ENCODE data around the gene TCEANC2.

DNA sequence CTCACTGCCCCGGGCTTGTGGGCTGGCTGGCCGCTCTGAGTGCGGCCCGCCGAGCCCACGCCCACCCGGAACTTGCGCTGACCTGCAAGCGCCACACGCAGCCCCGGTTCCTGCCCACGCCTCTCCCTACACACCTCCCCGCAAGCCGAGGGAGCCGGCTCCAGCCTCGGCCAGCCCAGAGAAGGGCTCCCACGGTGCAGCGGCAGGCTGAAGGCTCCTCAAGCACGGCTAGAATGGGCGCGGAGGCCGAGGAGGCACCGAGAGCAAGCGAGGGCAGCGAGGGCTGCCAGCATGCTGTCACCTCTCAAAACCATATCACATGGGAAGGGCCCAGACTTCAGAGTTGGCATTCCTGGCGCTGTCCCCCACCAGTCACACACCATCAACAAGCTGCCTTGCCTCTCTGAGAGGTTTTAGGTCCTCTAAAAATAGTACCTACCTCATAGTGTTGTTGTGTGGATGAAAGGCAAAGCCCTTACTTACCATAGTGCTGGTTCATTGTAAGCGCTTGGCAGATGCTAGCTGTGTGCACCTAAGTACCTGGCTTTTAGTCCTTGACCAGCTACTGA is 48.8 kb upstream of the TCEANC2 start:
- TF ChIP-seq, protein P1, sequence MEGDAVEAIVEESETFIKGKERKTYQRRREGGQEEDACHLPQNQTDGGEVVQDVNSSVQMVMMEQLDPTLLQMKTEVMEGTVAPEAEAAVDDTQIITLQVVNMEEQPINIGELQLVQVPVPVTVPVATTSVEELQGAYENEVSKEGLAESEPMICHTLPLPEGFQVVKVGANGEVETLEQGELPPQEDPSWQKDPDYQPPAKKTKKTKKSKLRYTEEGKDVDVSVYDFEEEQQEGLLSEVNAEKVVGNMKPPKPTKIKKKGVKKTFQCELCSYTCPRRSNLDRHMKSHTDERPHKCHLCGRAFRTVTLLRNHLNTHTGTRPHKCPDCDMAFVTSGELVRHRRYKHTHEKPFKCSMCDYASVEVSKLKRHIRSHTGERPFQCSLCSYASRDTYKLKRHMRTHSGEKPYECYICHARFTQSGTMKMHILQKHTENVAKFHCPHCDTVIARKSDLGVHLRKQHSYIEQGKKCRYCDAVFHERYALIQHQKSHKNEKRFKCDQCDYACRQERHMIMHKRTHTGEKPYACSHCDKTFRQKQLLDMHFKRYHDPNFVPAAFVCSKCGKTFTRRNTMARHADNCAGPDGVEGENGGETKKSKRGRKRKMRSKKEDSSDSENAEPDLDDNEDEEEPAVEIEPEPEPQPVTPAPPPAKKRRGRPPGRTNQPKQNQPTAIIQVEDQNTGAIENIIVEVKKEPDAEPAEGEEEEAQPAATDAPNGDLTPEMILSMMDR (conservative IDR thresholded peaks at IDR 0.05 in 1 of 2, IDR thresholded peaks at IDR 0.05 in 1 of 2; ENCODE audit: extremely low read depth in 1 of 2, insufficient read depth in 1 of 2, low read depth in 1 of 2, low read length in 2 of 2) = no peak
- no peak for TF ChIP-seq EZH2 (IDR thresholded peaks at IDR 0.05; ENCODE audit: borderline replicate concordance, low read length)
